Measurements from ENCODE around the gene TECPR2. TPM values are rescaled to one million over a fixed set of nuclear protein-coding genes. Genes with fewer than 3 reads are reported as not detected.

Gene TECPR2
- total and polyA plus RNA-seq, 2 of the 13 experiments (the other 11 are each of a cell fraction or from before 2014, with no cell fraction given): 3.5 to 5.7 TPM

DNA sequence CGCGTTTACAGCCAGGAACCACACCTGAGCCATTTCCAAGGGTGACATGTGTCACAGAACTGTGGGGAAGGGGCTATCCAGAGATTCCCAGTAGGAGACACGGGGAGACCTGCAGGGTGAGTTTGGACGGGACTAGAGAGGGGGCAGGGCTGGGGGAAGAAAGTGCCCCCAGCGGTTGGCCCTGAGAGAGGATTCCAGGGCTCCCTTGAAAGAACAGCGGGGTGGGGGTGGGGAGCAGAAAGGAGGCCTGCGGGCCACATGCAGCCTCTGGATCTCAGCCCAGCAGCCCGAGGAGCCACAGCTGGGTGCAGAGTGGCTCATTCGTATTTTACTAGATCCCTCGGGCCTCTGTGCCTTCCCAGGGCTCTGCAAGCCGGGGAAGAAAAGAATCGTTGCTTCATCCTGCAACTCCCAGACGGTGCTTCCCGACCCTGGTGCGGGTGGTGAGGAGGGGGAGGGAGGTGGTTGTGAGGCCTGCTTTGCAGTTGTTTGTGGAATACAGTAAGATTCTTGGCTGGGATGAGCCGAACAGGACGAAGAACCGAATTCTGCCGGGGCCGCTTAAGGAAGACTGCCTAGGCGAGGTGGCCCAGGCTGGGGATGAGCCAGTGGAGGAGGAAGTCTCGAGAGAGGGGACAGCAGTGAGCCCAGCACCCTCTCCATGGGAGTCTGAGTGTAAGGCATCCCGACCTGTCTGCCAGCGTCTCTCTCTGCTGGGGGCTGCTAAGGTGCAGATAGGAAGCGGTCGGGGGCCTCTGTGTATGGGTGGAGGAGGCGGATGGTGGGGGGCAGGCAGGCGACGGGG, 182.9 kb downstream of the TECPR2 start (continued):
- TF ChIP-seq, protein P1, sequence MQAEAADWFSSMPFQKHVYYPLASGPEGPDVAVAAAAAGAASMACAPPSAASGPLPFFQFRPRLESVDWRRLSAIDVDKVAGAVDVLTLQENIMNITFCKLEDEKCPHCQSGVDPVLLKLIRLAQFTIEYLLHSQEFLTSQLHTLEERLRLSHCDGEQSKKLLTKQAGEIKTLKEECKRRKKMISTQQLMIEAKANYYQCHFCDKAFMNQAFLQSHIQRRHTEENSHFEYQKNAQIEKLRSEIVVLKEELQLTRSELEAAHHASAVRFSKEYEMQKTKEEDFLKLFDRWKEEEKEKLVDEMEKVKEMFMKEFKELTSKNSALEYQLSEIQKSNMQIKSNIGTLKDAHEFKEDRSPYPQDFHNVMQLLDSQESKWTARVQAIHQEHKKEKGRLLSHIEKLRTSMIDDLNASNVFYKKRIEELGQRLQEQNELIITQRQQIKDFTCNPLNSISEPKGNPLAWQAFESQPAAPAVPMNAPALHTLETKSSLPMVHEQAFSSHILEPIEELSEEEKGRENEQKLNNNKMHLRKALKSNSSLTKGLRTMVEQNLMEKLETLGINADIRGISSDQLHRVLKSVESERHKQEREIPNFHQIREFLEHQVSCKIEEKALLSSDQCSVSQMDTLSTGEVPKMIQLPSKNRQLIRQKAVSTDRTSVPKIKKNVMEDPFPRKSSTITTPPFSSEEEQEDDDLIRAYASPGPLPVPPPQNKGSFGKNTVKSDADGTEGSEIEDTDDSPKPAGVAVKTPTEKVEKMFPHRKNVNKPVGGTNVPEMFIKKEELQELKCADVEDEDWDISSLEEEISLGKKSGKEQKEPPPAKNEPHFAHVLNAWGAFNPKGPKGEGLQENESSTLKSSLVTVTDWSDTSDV (CRISPR knock-in tag; IDR thresholded peaks at IDR 0.05): no peak
- TF ChIP-seq, protein P2, sequence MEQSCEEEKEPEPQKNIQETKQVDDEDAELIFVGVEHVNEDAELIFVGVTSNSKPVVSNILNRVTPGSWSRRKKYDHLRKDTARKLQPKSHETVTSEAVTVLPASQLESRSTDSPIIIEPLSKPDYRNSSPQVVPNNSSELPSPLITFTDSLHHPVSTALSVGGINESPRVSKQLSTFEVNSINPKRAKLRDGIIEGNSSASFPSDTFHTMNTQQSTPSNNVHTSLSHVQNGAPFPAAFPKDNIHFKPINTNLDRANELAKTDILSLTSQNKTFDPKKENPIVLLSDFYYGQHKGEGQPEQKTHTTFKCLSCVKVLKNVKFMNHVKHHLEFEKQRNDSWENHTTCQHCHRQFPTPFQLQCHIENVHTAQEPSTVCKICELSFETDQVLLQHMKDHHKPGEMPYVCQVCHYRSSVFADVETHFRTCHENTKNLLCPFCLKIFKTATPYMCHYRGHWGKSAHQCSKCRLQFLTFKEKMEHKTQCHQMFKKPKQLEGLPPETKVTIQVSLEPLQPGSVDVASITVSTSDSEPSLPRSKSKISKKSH (CRISPR knock-in tag; IDR thresholded peaks at IDR 0.05; ENCODE audit: borderline replicate concordance): peak; percentile 14; the same call in 1 of the 2 replicates
- TF ChIP-seq SNRNP70 (IDR thresholded peaks at IDR 0.05; ENCODE audit: low read depth, low read length) (no peak), ZNF333 (CRISPR knock-in tag; IDR thresholded peaks at IDR 0.05; ENCODE audit: borderline replicate concordance) (0 out of 2 replicates have a peak, but pooled peaks have one; percentile 63), ZNF615 (CRISPR knock-in tag; IDR thresholded peaks at IDR 0.05; ENCODE audit: borderline replicate concordance) (peak; percentile 75; the same call in 1 of the 2 replicates), KDM2A (CRISPR knock-in tag; IDR thresholded peaks at IDR 0.05; ENCODE audit: borderline replicate concordance, low read depth) (no peak), PRMT3 (CRISPR knock-in tag; IDR thresholded peaks at IDR 0.05; ENCODE audit: borderline replicate concordance, low read depth) (no peak), ZNF101 (CRISPR knock-in tag; IDR thresholded peaks at IDR 0.05; ENCODE audit: borderline replicate concordance, low read depth) (no peak), RFX5 (IDR thresholded peaks at IDR 0.05; ENCODE audit: low read depth, low read length) (no peak), NFKB2 (CRISPR knock-in tag; IDR thresholded peaks at IDR 0.05; ENCODE audit: borderline replicate concordance) (no peak), MIXL1 (CRISPR knock-in tag; IDR thresholded peaks at IDR 0.05) (peak; percentile 55; the same call in 1 of the 2 replicates), ARNTL (CRISPR knock-in tag; IDR thresholded peaks at IDR 0.05) (0 out of 2 replicates have a peak, but pooled peaks have one; percentile 40), SP140L (CRISPR knock-in tag; IDR thresholded peaks at IDR 0.05; ENCODE audit: borderline replicate concordance) (no peak)
- TF ChIP-seq, protein P3, sequence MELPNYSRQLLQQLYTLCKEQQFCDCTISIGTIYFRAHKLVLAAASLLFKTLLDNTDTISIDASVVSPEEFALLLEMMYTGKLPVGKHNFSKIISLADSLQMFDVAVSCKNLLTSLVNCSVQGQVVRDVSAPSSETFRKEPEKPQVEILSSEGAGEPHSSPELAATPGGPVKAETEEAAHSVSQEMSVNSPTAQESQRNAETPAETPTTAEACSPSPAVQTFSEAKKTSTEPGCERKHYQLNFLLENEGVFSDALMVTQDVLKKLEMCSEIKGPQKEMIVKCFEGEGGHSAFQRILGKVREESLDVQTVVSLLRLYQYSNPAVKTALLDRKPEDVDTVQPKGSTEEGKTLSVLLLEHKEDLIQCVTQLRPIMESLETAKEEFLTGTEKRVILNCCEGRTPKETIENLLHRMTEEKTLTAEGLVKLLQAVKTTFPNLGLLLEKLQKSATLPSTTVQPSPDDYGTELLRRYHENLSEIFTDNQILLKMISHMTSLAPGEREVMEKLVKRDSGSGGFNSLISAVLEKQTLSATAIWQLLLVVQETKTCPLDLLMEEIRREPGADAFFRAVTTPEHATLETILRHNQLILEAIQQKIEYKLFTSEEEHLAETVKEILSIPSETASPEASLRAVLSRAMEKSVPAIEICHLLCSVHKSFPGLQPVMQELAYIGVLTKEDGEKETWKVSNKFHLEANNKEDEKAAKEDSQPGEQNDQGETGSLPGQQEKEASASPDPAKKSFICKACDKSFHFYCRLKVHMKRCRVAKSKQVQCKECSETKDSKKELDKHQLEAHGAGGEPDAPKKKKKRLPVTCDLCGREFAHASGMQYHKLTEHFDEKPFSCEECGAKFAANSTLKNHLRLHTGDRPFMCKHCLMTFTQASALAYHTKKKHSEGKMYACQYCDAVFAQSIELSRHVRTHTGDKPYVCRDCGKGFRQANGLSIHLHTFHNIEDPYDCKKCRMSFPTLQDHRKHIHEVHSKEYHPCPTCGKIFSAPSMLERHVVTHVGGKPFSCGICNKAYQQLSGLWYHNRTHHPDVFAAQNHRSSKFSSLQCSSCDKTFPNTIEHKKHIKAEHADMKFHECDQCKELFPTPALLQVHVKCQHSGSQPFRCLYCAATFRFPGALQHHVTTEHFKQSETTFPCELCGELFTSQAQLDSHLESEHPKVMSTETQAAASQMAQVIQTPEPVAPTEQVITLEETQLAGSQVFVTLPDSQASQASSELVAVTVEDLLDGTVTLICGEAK (IDR thresholded peaks at IDR 0.05): no peak
- TF ChIP-seq, protein P3 (CRISPR knock-in tag; IDR thresholded peaks at IDR 0.05): no peak
